K562 (cell line): ENCODE data around the gene DAGLB. TPM values are rescaled to one million over a fixed set of nuclear protein-coding genes. Genes with fewer than 3 reads are reported as not detected.

Source experiments
- ATAC-seq: fragments of 200-7000 bp; cut with Tn5 transposase; 3 replicates; pipeline ENCODE4 v1.9.1; 2020; ENCODE audit warnings: moderate library complexity
- BruUV-seq: library from RNA; stranded (reverse); fragments of 400-500 nt; replicated peaks from 2 replicates; lab custom pipeline; 2021; lab: Mats Ljungman, UMichigan
- CTCF ChIA-PET: fragments of 300-600 bp; formaldehyde crosslinking; extraction: SDS; loops from one replicate; lab custom pipeline; 2021; ENCODE audit warnings: low intra/inter-chr PET ratio; lab: Yijun Ruan, JAX
- POLR2A ChIA-PET: fragments of 300-600, 350-650 bp; sonication (Branson Sonifier 250); formaldehyde crosslinking; extraction: SDS; loops from one replicate; lab custom pipeline; 2021; ENCODE audit warnings: antibody characterized with exemption, inconsistent platforms; lab: Yijun Ruan, JAX
- DNase-seq, 4 experiments: peaks; one replicate each; pipeline versions ENCODE4 v3.0.0 to v3.0.0-alpha.2; 2011 to 2018; ENCODE audit warnings: low spot score in 3 of 4, mixed read lengths in 3 of 4; ENCODE audit errors: extremely low read depth in 1 of 4
- FAIRE-seq: peaks from 2 replicates; lab custom pipeline; 2011; peaks lifted over from hg19 to GRCh38; lab: Jason Lieb, UNC
- H2AFZ ChIP-seq: 2 replicates; pipeline ENCODE4 v1.6.0; 2011; ENCODE audit warnings: low read depth, low read length, control low read depth, inconsistent platforms
- H3K27ac ChIP-seq: fragments of 200-600 bp; 3 replicates; pipeline ENCODE4 v1.8.0; 2011; ENCODE audit warnings: low read depth, mild to moderate bottlenecking, control low read depth, inconsistent platforms, low read length, moderate library complexity, mixed read lengths; ENCODE audit errors: extremely low read depth
- H3K27me3 ChIP-seq, 2 experiments: fragments of 300-600 bp in 1 of 2; 2 replicates in 1 of 2; 3 replicates in 1 of 2; pipeline versions ENCODE4 v1.6.0 to v1.8.0; 2011; ENCODE audit warnings: inconsistent platforms in 2 of 2, low read length in 2 of 2, mild to moderate bottlenecking in 1 of 2, mixed read lengths in 1 of 2, moderate library complexity in 1 of 2; ENCODE audit not compliant: control insufficient read depth in 2 of 2, insufficient read depth in 2 of 2
- H3K36me3 ChIP-seq: fragments of 300-600 bp; 3 replicates; pipeline ENCODE4 v1.8.0; 2011; ENCODE audit warnings: mild to moderate bottlenecking, low read length, inconsistent platforms; ENCODE audit not compliant: control insufficient read depth, insufficient read depth
- H3K4me1 ChIP-seq, 2 experiments: fragments of 200-600 bp in 1 of 2; replicated peaks in 1 of 2; 2 replicates in 1 of 2; 3 replicates in 1 of 2; pipeline versions ENCODE4 v1.5.1 to v1.8.0; 2011; ENCODE audit warnings: inconsistent platforms in 2 of 2, low read length in 2 of 2, mild to moderate bottlenecking in 1 of 2, mixed read lengths in 1 of 2, moderate library complexity in 1 of 2; ENCODE audit not compliant: control insufficient read depth in 2 of 2, insufficient read depth in 2 of 2
- H3K4me2 ChIP-seq: 2 replicates; pipeline ENCODE4 v1.6.1; 2011; ENCODE audit warnings: low read length, control low read depth, inconsistent platforms, mixed read lengths; ENCODE audit not compliant: insufficient read depth
- H3K4me3 ChIP-seq: fragments of 200-600 bp; sonication (generic), shearing (Covaris generic); 2 replicates; pipeline ENCODE4 v1.5.1; 2016; ENCODE audit warnings: control low read depth, inconsistent platforms
- H3K79me2 ChIP-seq: fragments of 200-600 bp; 3 replicates; pipeline ENCODE4 v1.8.0; 2011; ENCODE audit warnings: low read length, inconsistent platforms; ENCODE audit not compliant: control insufficient read depth, insufficient read depth
- H3K9ac ChIP-seq, 2 experiments: 2 replicates each; pipeline versions ENCODE4 v1.6.0 to v1.6.1; 2011; ENCODE audit warnings: low read depth in 2 of 2, low read length in 2 of 2, control low read depth in 1 of 2, inconsistent platforms in 1 of 2, mild to moderate bottlenecking in 1 of 2, mixed read lengths in 1 of 2; ENCODE audit not compliant: insufficient read depth in 1 of 2
- H3K9me1 ChIP-seq: one replicate; pipeline ENCODE4 v1.6.0; 2011; ENCODE audit warnings: inconsistent platforms, mild to moderate bottlenecking, low read length, moderate library complexity; ENCODE audit not compliant: control insufficient read depth, insufficient read depth
- H3K9me3 ChIP-seq: replicated peaks from 2 replicates; pipeline ENCODE4 v1.5.1; 2011; ENCODE audit warnings: low read depth, low read length, inconsistent platforms; ENCODE audit not compliant: control insufficient read depth, insufficient read depth
- H4K20me1 ChIP-seq: replicated peaks from 2 replicates; pipeline ENCODE4 v1.6.1; 2011; ENCODE audit warnings: low read length, inconsistent platforms, mixed read lengths; ENCODE audit not compliant: control insufficient read depth, insufficient read depth
- DLX4 ChIP-seq: fragments of 250-450 bp; sonication (Bioruptor Pico); IDR thresholded peaks from 2 replicates; pipeline ENCODE4 v1.6.1; 2021; ENCODE audit warnings: mild to moderate bottlenecking
- ESRRB ChIP-seq: fragments of 250-450 bp; sonication (Bioruptor Pico); IDR thresholded peaks from 2 replicates; pipeline ENCODE4 v1.5.0; 2020; ENCODE audit warnings: mild to moderate bottlenecking, moderate library complexity, borderline replicate concordance
- KLF16 ChIP-seq: IDR thresholded peaks from 2 replicates; pipeline ENCODE4 v1.6.1; 2016; ENCODE audit warnings: antibody characterized with exemption
- NCOA2 ChIP-seq, 2 experiments: fragments of 450-650 bp; IDR thresholded peaks; 2 replicates each; pipeline ENCODE4 v1.6.1; 2018; ENCODE audit warnings: mild to moderate bottlenecking in 2 of 2, moderate library complexity in 1 of 2; ENCODE audit not compliant: partially characterized antibody in 2 of 2
- PPARD ChIP-seq: fragments of 250-450 bp; sonication (Bioruptor Pico); IDR thresholded peaks from 2 replicates; pipeline ENCODE4 v1.8.0; 2022; ENCODE audit warnings: inconsistent platforms, mild to moderate bottlenecking, moderate library complexity
- RERE ChIP-seq: sonication (generic); formaldehyde crosslinking; IDR thresholded peaks from 2 replicates; pipeline ENCODE4 v1.8.0; 2023; ENCODE audit warnings: missing genetic modification reagents, mild to moderate bottlenecking, borderline replicate concordance
- RFX5 ChIP-seq: IDR thresholded peaks from 2 replicates; pipeline ENCODE4 v1.6.1; 2011; ENCODE audit warnings: low read depth, mild to moderate bottlenecking, improper control_type of control experiment, low read length
- ZKSCAN3 ChIP-seq: fragments of 250-450 bp; sonication (Bioruptor Pico); IDR thresholded peaks from 2 replicates; pipeline ENCODE4 v1.4.0; 2020
- ZNF354B ChIP-seq: fragments of 250-450 bp; sonication (Bioruptor Pico); IDR thresholded peaks from 2 replicates; pipeline ENCODE4 v1.4.0; 2020
- WGBS: fragments of 100-300 bp; shearing (Covaris generic); methylation state at CpG from one replicate; pipeline ENCODE4 v1.1.6; 2016; ENCODE audit warnings: low coverage, mixed read lengths; ENCODE audit not compliant: insufficient coverage; ENCODE audit errors: missing lambda C conversion rate; 5-methylcytosine and 5-hydroxymethylcytosine counted together
- in situ Hi-C: fragments of 300-500 bp; cut with MboI; formaldehyde crosslinking; loops from 4 replicates; pipeline ENCODE4 v1.15.0; 2018; ENCODE audit warnings: inconsistent platforms, mixed read lengths
- intact Hi-C: fragments of 100-400 bp; cut with micrococcal nuclease; formaldehyde crosslinking; loops from 2 replicates; pipeline ENCODE4 v1.14.2; 2022
- polyA plus RNA-seq, 8 experiments: library from polyadenylated mRNA; depleted of rRNA in 4 of 8; stranded (reverse) in 5 of 8; unstranded in 3 of 8; fragments of >200 nt; fragmentation: Nextera tagmentation in 2 of 8; fragmentation: Illumina TruSeq in 1 of 8; extraction: Ambion mirVana in 2 of 8; extraction: Trizol in 1 of 8; gene quantifications; 2 replicates each; pipeline versions ENCODE4 v1.2.1 to v1.2.3, GENCODE V29; 2011 to 2014; ENCODE audit warnings: inconsistent platforms in 1 of 8, missing spikeins in 1 of 8
- total RNA-seq, 7 experiments: library from RNA; depleted of rRNA in 6 of 7; stranded (reverse); fragments of >200 nt in 6 of 7; fragmentation: Illumina TruSeq in 2 of 7; extraction: Trizol in 2 of 7; gene quantifications; 2 replicates each; pipeline versions ENCODE4 v1.2.1 to v1.2.3, GENCODE V29; 2011 to 2021; ENCODE audit warnings: low replicate concordance in 1 of 7
- TF ChIP-seq, protein P1 (sequence below): conservative IDR thresholded peaks from 2 replicates; pipeline ENCODE4 v1.6.1; 2011; ENCODE audit warnings: low read depth, mild to moderate bottlenecking, low read length; ENCODE audit not compliant: control insufficient read depth

The DAGLB gene
- total and polyA plus RNA-seq, 9 of the 15 experiments (the other 6 are each of a cell fraction or from before 2014, with no cell fraction given), result 0.92 to 16.4 (median 9.3) TPM

DNA sequence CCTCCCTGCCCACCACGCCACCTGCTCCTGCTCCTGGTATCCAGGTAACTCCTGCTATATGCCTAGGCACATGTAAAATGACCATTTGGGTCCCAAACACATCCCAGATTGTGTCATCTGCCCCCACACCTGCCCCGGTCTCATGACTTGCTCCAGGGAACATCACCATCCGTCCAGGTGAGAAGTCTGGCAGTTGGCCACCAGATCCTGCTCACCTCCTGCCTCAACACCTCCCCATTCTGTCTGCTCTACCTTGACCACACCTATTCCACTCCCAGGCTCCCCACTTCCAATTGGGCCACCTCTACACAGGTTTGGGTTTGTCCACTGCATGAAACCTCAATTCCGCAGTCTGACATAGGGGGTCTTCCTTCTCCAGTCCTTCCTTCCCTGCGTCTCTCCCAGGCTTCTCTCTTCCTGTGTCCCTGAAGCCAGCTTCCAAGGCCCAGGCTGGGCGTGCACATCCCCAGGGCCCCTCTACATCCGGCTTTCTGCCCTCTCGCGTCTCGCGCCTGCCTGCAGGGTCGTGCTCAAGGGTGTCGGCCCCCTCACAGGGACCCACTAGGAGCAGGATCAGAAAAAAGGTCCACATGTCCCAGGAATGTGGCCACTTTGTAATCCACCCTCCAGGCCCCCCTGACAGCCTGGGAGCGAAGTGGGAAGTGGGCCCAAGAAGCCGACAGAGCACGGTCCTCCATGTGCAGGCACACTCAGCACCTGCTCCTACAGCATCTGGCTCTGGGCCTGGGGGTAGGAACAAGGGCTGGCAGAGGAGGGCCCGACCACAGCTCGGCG lies 49.3 kb upstream of the DAGLB start:
- no TSS peak for BruUV-seq
- 37% methylated on average over 16 of the region's 19 CpGs for WGBS
- no peak overlapping the region for H3K4me3 ChIP-seq

More for the DNA sequence above, 49.3 kb upstream of the DAGLB start:
- ATAC-seq (no peak), FAIRE-seq (no peak), DNase-seq (no peak)
- Histone ChIP-seq H3K9me3 (no peaks in the 10 kb centered on the region), H3K79me2 (no peaks in the 10 kb centered on the region), H3K9ac (no peak overlapping the region; a peak in 1 of 4 replicates), H3K4me2 (no peak overlapping the region), H3K9me1 (no peaks in the 10 kb centered on the region), H2AFZ (no peak overlapping the region), H4K20me1 (0 out of 2 replicates have a peak, but pooled peaks cover 4% of the 10 kb centered on the region), H3K36me3 (no peaks in the 10 kb centered on the region), H3K27ac (no peak overlapping the region), H3K27me3 (peaks cover 2 to 4% of the 10 kb centered on the region in 2 experiments; a peak in 2 of 5 replicates), H3K4me1 (peaks cover 0 to 17% of the 10 kb centered on the region in 2 experiments; a peak in 3 of 5 replicates)
- ChIA-PET POLR2A (interaction anchor here (0.6 to 0.7 kb wide), 2 partner anchors 18 to 22 kb away, joined by 3 read pairs; no protein-coding TSS in a partner anchor), CTCF (no interaction called here)
- TF ChIP-seq ZNF354B (CRISPR knock-in tag), result no peak
- TF ChIP-seq KLF16, result no peak
- TF ChIP-seq ESRRB (CRISPR knock-in tag), result no peak
- no peak for TF ChIP-seq NCOA2 (IDR thresholded peaks at IDR 0.05; ENCODE audit: partially characterized antibody in 2 of 2)
- TF ChIP-seq, protein P1, sequence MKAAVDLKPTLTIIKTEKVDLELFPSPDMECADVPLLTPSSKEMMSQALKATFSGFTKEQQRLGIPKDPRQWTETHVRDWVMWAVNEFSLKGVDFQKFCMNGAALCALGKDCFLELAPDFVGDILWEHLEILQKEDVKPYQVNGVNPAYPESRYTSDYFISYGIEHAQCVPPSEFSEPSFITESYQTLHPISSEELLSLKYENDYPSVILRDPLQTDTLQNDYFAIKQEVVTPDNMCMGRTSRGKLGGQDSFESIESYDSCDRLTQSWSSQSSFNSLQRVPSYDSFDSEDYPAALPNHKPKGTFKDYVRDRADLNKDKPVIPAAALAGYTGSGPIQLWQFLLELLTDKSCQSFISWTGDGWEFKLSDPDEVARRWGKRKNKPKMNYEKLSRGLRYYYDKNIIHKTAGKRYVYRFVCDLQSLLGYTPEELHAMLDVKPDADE, result no peak
- no peak for TF ChIP-seq ZKSCAN3 (CRISPR knock-in tag)
- TF ChIP-seq RERE (CRISPR knock-in tag), result no peak
- no peak for TF ChIP-seq RFX5
- TF ChIP-seq PPARD (CRISPR knock-in tag), result no peak
- no peak for TF ChIP-seq DLX4 (CRISPR knock-in tag)
- in situ Hi-C loops, result no loop called here
- intact Hi-C loops, result no loop called here
